ENCODE results near the gene CDH4.

- TF ChIP-seq EZH2 (IDR thresholded peaks at IDR 0.05; ENCODE audit: low read depth) (no peak), CTCF (conservative IDR thresholded peaks at IDR 0.05) (no peak)
Observed at GRCh38 chr20:61861054-61861841, 609.2 kb downstream of the CDH4 start.
